ENCODE measurements around the gene RTN1.

DNA sequence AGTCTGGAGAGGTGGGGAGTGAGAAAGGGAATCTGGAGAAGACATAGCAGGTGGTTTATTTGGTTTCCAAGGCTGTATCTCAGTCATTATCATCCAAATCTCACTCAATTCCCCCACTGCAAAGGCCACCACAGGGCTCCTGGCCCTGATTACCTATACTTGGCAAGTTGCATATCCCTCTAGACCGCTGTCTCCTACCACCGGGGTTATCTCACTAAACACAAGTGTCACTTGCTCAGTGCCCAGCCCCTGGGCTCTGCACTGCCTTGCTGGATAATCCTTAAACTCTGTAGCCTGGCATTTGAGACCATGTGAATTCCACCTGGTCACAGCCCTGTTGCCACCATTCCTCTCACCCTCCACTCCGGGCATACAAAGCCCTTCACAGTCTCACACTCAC is 119.0 kb downstream of the RTN1 start:
- TF ChIP-seq, protein P1, sequence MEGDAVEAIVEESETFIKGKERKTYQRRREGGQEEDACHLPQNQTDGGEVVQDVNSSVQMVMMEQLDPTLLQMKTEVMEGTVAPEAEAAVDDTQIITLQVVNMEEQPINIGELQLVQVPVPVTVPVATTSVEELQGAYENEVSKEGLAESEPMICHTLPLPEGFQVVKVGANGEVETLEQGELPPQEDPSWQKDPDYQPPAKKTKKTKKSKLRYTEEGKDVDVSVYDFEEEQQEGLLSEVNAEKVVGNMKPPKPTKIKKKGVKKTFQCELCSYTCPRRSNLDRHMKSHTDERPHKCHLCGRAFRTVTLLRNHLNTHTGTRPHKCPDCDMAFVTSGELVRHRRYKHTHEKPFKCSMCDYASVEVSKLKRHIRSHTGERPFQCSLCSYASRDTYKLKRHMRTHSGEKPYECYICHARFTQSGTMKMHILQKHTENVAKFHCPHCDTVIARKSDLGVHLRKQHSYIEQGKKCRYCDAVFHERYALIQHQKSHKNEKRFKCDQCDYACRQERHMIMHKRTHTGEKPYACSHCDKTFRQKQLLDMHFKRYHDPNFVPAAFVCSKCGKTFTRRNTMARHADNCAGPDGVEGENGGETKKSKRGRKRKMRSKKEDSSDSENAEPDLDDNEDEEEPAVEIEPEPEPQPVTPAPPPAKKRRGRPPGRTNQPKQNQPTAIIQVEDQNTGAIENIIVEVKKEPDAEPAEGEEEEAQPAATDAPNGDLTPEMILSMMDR (IDR thresholded peaks at IDR 0.05; ENCODE audit: low read depth, low read length, poor library complexity, severe bottlenecking): no peak
- TF ChIP-seq EZH2phosphoT487 (IDR thresholded peaks at IDR 0.05; ENCODE audit: borderline replicate concordance, low read length): no peak
